ENCODE measurements around the gene HOXD10.

DNA sequence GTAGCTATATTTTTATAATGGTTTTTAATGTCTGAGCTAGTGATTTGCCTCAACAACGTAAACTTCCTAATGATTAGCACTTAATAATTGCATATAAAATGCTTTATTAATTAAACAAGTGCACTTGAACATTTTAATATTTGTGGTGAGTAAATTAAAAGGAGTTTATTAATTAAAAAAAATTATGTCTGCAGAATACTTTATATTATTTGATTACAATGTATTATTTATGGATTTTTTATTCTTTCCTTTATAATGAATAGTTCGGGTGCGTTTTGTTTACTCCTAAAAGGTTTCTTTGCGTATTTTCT is 15.2 kb downstream of the HOXD10 start:
- TF ChIP-seq POLR2A (IDR thresholded peaks at IDR 0.05; ENCODE audit: low read length) (no peak), GATA1 (IDR thresholded peaks at IDR 0.05; ENCODE audit: low read depth, low read length) (no peak)

All from erythroblast (primary cell).